Mucosa of descending colon (tissue), 3 donors: Measurements from ENCODE around the gene RPS23. TPM values are rescaled to one million over a fixed set of nuclear protein-coding genes. Genes with fewer than 3 reads are reported as not detected.

Source experiments
- ATAC-seq: fragments of 200-7000 bp; cut with Tn5 transposase; one replicate; pipeline ENCODE4 v1.9.1; 2020; ENCODE audit warnings: mild to moderate bottlenecking, moderate library complexity
- DNase-seq, 3 donors: peaks; one replicate each; pipeline ENCODE4 v3.0.0-alpha.2; 2020
- H3K36me3 ChIP-seq: fragments of 200-600 bp; one replicate; pipeline ENCODE4 v1.8.0; 2021; ENCODE audit warnings: low read depth, mild to moderate bottlenecking
- H3K4me1 ChIP-seq: fragments of 200-600 bp; one replicate; pipeline ENCODE4 v1.8.0; 2021; ENCODE audit warnings: low read depth, mild to moderate bottlenecking
- H3K4me3 ChIP-seq: fragments of 200-600 bp; one replicate; pipeline ENCODE4 v1.8.0; 2021; ENCODE audit warnings: mild to moderate bottlenecking
- H3K9me3 ChIP-seq: fragments of 200-600 bp; one replicate; pipeline ENCODE4 v1.8.0; 2021; ENCODE audit warnings: mild to moderate bottlenecking
- intact Hi-C, 2 donors: fragments of 100-400 bp; cut with DNase I in 1 of 2; cut with micrococcal nuclease in 1 of 2; formaldehyde crosslinking; loops; one replicate each; pipeline versions ENCODE4 v1.11.0 to v1.11.1; 2022; cut with DNase I, micrococcal nuclease
- total RNA-seq, 3 donors: library from RNA; stranded (reverse); fragmentation: NEBNext Ultra II Directional in 2 of 3; extraction: Animal tissue kit (Norgen Biotek cat#: 25700) in 2 of 3; gene quantifications; one replicate each; pipeline versions ENCODE4 v1.2.1 to v1.2.4, GENCODE V29; 2021 to 2023
- TF ChIP-seq, protein P1 (sequence below): fragments of 200-600 bp; IDR thresholded peaks from one replicate; pipeline ENCODE4 v1.8.0; 2022; ENCODE audit warnings: antibody characterized with exemption, mild to moderate bottlenecking
- donor health status: DM: no; HTN: no; CAD: no; lungs with moderate emphysema.
- donor health status: DM: no; HTN: no; CAD: no.
- donor health status: DM: no; HTN: yes; CAD: no.

The RPS23 gene
- total RNA-seq, 3 donors from 2014 or later: 1,146 to 1,498 (median 1,222) TPM

DNA sequence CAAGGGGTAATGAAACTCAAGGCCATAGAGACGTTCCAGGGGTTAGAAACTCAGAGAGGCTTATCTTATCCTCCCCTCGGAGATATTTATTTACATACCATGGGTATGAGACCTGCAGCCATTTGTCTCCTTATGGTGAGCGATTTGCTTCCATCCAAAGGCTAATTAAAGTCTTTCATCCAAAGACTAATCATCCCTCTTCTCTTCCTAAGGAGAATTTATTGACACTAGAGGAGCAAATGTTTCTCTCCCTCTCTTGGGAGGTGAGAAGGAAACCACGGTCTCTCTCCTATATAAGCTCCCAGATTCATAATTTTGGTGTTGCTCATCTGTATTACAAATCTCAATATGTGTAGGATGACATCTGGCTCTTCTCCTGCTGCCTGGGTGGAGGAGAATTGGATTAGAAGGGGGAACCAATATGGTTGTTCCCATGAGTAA lies 31.0 kb upstream of the RPS23 start:
- DNase-seq (no peak), ATAC-seq (no peak)
- no peaks in the 10 kb centered on the region for H3K36me3 ChIP-seq
- no peaks in the 10 kb centered on the region for H3K9me3 ChIP-seq
- TF ChIP-seq, protein P1, sequence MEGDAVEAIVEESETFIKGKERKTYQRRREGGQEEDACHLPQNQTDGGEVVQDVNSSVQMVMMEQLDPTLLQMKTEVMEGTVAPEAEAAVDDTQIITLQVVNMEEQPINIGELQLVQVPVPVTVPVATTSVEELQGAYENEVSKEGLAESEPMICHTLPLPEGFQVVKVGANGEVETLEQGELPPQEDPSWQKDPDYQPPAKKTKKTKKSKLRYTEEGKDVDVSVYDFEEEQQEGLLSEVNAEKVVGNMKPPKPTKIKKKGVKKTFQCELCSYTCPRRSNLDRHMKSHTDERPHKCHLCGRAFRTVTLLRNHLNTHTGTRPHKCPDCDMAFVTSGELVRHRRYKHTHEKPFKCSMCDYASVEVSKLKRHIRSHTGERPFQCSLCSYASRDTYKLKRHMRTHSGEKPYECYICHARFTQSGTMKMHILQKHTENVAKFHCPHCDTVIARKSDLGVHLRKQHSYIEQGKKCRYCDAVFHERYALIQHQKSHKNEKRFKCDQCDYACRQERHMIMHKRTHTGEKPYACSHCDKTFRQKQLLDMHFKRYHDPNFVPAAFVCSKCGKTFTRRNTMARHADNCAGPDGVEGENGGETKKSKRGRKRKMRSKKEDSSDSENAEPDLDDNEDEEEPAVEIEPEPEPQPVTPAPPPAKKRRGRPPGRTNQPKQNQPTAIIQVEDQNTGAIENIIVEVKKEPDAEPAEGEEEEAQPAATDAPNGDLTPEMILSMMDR: no peak
- no peak overlapping the region for H3K4me3 ChIP-seq
- intact Hi-C loops: no loop called here
- H3K4me1 ChIP-seq: no peaks in the 10 kb centered on the region

DNA sequence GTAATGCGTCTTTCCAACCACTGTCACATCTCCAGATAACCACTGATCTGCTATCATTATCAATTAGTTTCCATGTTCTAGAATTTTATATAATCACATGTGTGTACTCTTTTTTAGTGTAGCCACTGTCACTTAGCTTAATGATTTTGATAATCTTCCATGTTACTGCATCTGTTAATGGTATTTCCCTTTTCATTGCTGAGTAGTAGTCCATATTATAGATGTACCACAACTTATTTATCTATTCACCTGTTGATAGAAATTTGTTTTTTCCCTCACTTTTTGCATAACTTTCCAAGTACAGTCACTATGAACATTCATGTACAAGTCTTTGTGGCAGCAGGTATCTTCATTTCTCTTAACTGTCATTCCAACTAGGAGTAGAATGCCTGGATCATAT lies 30.3 kb upstream of the RPS23 start:
- Histone ChIP-seq H3K4me3 (no peak overlapping the region), H3K4me1 (no peaks in the 10 kb centered on the region), H3K36me3 (no peaks in the 10 kb centered on the region), H3K9me3 (no peaks in the 10 kb centered on the region)
- DNase-seq: no peak
- ATAC-seq: no peak
- intact Hi-C loops: no loop called here
- TF ChIP-seq, protein P1: no peak

DNA sequence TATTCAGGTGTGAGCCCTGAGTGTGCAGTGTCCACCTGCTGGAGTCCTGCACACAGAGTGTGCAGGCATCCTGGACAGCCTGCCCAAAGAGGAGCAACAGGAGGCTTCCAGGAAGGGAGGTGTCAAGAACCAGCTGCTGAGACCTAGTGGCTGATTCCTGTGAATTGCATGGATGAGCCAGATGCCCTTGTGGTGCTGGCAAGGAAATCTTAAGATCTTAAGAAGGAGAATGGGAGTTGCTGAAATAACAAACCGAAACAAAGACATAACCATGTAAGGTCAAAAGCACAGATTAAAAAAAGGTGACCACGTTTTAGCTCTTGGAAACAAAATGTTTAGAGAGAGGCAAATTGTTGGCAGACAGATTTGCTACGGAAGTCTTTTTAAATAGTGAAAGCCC lies 29.3 kb upstream of the RPS23 start:
- H3K36me3 ChIP-seq: no peaks in the 10 kb centered on the region

DNA sequence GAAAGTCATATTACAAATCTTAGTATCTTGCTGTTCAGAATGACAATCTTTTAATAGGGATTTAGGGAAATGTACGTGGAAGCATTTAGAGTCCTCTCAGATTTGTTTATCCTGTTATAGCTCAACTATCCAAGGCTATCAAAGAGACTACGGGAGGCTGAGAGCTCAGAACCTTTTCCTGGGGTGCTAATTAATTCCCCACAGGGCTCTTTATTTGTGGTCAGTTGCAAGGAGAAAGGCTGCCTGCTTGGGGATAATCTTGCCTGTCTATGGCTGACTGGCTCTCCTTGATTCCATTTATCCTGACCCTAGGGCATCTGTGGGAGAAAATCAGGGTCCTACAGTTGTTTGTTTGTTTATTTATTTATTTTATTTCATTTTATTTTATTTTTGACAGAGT lies 28.0 kb upstream of the RPS23 start:
- no peak for ATAC-seq
- DNase-seq: no peak
- Histone ChIP-seq H3K4me1 (no peaks in the 10 kb centered on the region), H3K4me3 (no peak overlapping the region), H3K36me3 (no peaks in the 10 kb centered on the region), H3K9me3 (no peaks in the 10 kb centered on the region)
- TF ChIP-seq, protein P1: no peak
- intact Hi-C loops: no loop called here

More for the DNA sequence above, 29.3 kb upstream of the RPS23 start:
- TF ChIP-seq, protein P1: no peak
- Histone ChIP-seq H3K9me3 (no peaks in the 10 kb centered on the region), H3K4me1 (no peaks in the 10 kb centered on the region), H3K4me3 (no peak overlapping the region)
- ATAC-seq (no peak), DNase-seq (no peak)
- intact Hi-C loops: no loop called here

DNA sequence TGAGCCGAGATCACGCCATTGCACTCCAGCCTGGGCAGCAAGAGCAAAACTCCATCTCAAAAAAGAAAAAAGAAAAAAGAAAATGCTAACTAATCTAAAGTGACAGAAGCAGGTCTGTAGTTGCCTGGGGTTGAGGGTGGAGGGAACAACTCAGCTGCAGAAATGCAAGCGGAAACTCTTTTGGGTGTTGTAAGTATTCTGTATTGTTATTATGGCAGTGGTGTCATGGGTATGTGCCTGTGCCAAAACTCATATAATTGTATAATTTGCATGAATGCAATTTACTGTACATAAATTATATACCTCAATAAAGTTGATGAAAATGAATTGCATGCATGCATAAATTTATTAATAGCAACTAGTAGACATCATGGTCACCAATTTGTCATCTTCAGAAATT lies 23.0 kb upstream of the RPS23 start:
- Histone ChIP-seq H3K36me3 (no peaks in the 10 kb centered on the region), H3K4me1 (no peaks in the 10 kb centered on the region), H3K9me3 (no peaks in the 10 kb centered on the region), H3K4me3 (no peak overlapping the region)
- intact Hi-C loops: no loop called here
- DNase-seq: no peak
- ATAC-seq: no peak
- TF ChIP-seq, protein P1: no peak

DNA sequence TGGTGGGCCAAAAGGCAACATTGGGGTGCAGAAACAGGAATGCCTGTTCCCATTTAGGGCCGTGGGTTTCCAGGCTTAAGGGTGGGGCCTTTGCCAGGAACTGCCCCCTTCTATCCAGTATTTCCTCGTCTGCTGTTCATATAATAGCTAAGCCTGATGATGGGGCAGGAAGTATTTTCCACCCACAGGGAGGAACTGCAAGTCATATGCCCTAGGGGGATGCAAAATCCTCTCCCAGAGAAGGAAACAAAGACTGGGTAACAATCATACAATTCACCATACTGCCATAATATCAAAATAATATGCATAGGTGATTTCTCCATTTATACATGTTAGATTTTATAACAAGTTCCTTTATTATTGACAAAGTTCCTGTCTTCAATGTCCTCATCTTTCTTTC lies 20.5 kb upstream of the RPS23 start:
- Histone ChIP-seq H3K4me3 (no peak overlapping the region), H3K9me3 (no peaks in the 10 kb centered on the region), H3K36me3 (no peaks in the 10 kb centered on the region), H3K4me1 (no peaks in the 10 kb centered on the region)
- ATAC-seq (no peak), DNase-seq (no peak)
- TF ChIP-seq, protein P1: no peak
- intact Hi-C loops: no loop called here
